Activated B cell treated with CpG ODN at 0.5 μM for 24 hours (primary cell): Measurements from ENCODE around the gene CD4. TPM values are rescaled to one million over a fixed set of nuclear protein-coding genes. Genes with fewer than 3 reads are reported as not detected.

Experiments
- ATAC-seq: fragments of 200-7000 bp; cut with Tn5 transposase; one replicate; pipeline ENCODE4 v1.10.0; 2021; ENCODE audit warnings: low read depth, mild to moderate bottlenecking, moderate library complexity
- CTCF ChIA-PET: fragments of 350-600 bp; sonication (Branson Sonifier 250); formaldehyde crosslinking; loops from one replicate; lab custom pipeline; 2021; ENCODE audit warnings: antibody characterized with exemption; lab: Charles Lee
- POLR2A ChIA-PET: fragments of 350-600 bp; sonication (Branson Sonifier 250); formaldehyde crosslinking; loops from one replicate; lab custom pipeline; 2021; ENCODE audit warnings: antibody characterized with exemption; lab: Charles Lee
- DNase-seq: peaks from one replicate; pipeline ENCODE4 v3.0.0; 2022
- H3K27ac Mint-ChIP-seq: one replicate; pipeline ENCODE4 v1.8.0; 2020; ENCODE audit warnings: mixed read lengths
- H3K27me3 Mint-ChIP-seq: one replicate; pipeline ENCODE4 v1.8.0; 2021; ENCODE audit warnings: mixed read lengths
- H3K36me3 Mint-ChIP-seq: one replicate; pipeline ENCODE4 v1.8.0; 2021; ENCODE audit warnings: low read depth, mixed read lengths
- H3K4me1 Mint-ChIP-seq: one replicate; pipeline ENCODE4 v1.8.0; 2021; ENCODE audit warnings: mixed read lengths
- H3K4me3 Mint-ChIP-seq: one replicate; pipeline ENCODE4 v1.8.0; 2020; ENCODE audit warnings: mild to moderate bottlenecking, mixed read lengths
- H3K9me3 Mint-ChIP-seq: one replicate; pipeline ENCODE4 v1.8.0; 2020; ENCODE audit warnings: mixed read lengths
- CTCF ChIP-seq: fragments of 200-600 bp; IDR thresholded peaks from one replicate; pipeline ENCODE4 v1.8.0; 2022; ENCODE audit warnings: antibody characterized with exemption, mild to moderate bottlenecking
- intact Hi-C: fragments of 100-400 bp; cut with micrococcal nuclease; formaldehyde crosslinking; loops from one replicate; pipeline ENCODE4 v1.15.1; 2024
- total RNA-seq: library from RNA; stranded (reverse); gene quantifications from 2 replicates; pipeline ENCODE4 v1.2.3, GENCODE V29; 2022

CD4 gene
- total RNA-seq, 1 donor from 2014 or later, result 0.22 TPM

DNA sequence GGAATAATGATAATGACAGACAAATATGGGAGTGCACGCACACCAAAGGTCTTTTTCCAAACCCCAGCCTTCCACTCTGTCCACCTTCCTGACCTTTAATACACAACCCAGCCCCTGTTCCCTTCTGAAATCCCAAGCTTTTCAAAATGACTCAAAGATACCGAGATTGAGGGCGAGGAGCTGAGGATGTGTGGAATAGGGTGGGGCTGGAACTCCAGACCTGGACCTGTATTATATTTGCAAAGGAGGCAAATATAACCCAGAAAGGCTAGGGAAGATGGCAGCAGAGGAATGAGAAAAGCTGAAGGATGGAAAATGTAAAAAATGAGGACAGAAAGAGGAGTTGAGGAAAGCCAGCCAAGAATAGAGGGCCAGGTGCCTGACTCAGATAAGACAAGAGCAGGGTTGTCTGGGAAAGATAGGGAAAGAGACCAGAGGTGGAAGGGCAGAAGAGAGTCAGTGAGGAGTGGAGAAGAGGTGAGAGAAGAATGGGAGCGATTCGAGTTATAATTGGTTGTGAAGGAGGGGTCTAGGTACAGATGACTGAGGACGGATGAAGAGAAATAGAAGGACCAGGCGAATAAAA, 24.2 kb upstream of the CD4 start:
- POLR2A ChIA-PET, result interaction anchor here (1.2 to 2.9 kb wide), 3 partner anchors 12 to 146 kb away, joined by 3 to 26 read pairs (median 4); partner anchors contain the start of genes COPS7A and MLF2

GRCh38 chr12:6765634-6766581, 23.4 kb upstream of the CD4 start, which contains the start of gene PTMS:
Gene PTMS (plus strand): TSS chr12:6766363. CDS start chr12:6766706, 343 bp downstream.
- DNase-seq (peak; percentile 34), ATAC-seq (peak; percentile 13)
- ChIA-PET POLR2A (interaction anchor here (0.9 to 2.9 kb wide), 7 partner anchors 13 to 147 kb away, joined by 3 to 26 read pairs (median 4); partner anchors contain the start of genes CDCA3, COPS7A, MLF2 and ZNF384), CTCF (interaction anchor here (0.8 to 3.2 kb wide), 19 partner anchors 8 to 212 kb away, joined by 3 to 64 read pairs (median 4); partner anchors contain the start of genes COPS7A, MLF2 and ZNF384)
- peaks cover 29% of the 10 kb centered on the region for H3K4me1 Mint-ChIP-seq
- H3K4me3 Mint-ChIP-seq, result peak within 1 kb of the TSS; percentile 88
- H3K27ac Mint-ChIP-seq, result no peak within 1 kb of the TSS
- peaks cover 43% of the 10 kb centered on the region for H3K27me3 Mint-ChIP-seq
- H3K9me3 Mint-ChIP-seq, result no peaks in the 10 kb centered on the region
- H3K36me3 Mint-ChIP-seq, result no peaks in the 10 kb centered on the region
- TF ChIP-seq CTCF, result no peak
- intact Hi-C loops, result loop anchor here (1.0 kb wide), 3 partner anchors 13 to 85 kb away; partner anchors contain the start of gene CDCA3

More for the DNA sequence above, 24.2 kb upstream of the CD4 start:
- no peak for DNase-seq
- TF ChIP-seq CTCF, result no peak
- H3K9me3 Mint-ChIP-seq, result no peaks in the 10 kb centered on the region
- no peaks in the 10 kb centered on the region for H3K36me3 Mint-ChIP-seq
- intact Hi-C loops, result no loop called here
- no peak overlapping the region for H3K27ac Mint-ChIP-seq
- no peak for ATAC-seq
- CTCF ChIA-PET, result interaction anchor here (0.8 to 3.2 kb wide), 3 partner anchors 12 to 16 kb away, joined by 3 to 64 read pairs (median 10); partner anchors contain the start of gene MLF2
- peak overlapping the region; percentile 74 for H3K4me3 Mint-ChIP-seq
- peaks cover 29% of the 10 kb centered on the region for H3K4me1 Mint-ChIP-seq
- H3K27me3 Mint-ChIP-seq, result peaks cover 39% of the 10 kb centered on the region

DNA sequence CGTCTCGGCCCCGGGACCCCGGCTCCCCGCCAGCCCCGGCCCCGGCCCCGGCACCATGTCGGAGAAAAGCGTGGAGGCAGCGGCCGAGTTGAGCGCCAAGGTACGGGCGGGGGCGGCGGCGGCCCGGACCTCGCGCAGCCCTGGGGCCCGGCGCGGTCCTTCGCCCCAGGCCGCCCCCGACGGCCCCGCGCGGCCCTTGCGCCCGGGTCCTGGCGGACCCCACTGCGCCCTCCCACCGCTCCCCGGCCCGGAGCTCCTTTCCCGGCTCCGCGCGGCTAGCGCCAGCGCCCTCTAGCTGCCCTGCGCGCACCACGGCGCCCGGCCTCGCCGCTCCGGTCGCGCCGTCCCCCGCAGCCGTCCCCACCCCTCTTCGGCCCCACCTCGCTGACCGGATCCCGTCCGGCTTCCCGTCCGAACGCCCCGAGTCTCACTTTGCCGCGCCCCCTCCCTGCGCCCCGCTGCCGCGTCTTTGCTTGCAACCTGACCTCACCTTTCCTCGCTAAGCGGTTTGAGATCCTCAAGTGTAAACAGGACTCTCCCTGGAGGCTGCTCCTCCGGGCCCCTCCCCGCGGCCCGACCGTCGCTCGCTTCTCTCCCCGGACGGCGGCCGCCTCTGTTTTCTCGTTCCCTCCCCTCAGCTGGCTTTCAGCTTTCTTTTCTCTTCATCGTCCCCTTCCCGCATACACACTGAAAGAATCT, 22.5 kb upstream of the CD4 start:
- H3K9me3 Mint-ChIP-seq, result no peaks in the 10 kb centered on the region
- no peaks in the 10 kb centered on the region for H3K36me3 Mint-ChIP-seq
- ATAC-seq (peak; percentile 72), DNase-seq (peak; percentile 67)
- peak overlapping the region; percentile 88 for H3K4me3 Mint-ChIP-seq
- H3K27ac Mint-ChIP-seq, result no peak overlapping the region
- intact Hi-C loops, result loop anchor here (1.0 kb wide), 4 partner anchors 13 to 149 kb away; partner anchors contain the start of gene CDCA3
- peaks cover 29% of the 10 kb centered on the region for H3K4me1 Mint-ChIP-seq
- POLR2A ChIA-PET, result interaction anchor here (0.6 to 2.9 kb wide), 11 partner anchors 12 to 148 kb away, joined by 3 to 26 read pairs (median 4); partner anchors contain the start of genes CDCA3, COPS7A, MLF2 and ZNF384
- CTCF ChIA-PET, result interaction anchor here (0.8 to 3.2 kb wide), 19 partner anchors 9 to 213 kb away, joined by 3 to 64 read pairs (median 4); partner anchors contain the start of genes COPS7A, MLF2 and ZNF384
- no peak for TF ChIP-seq CTCF
- peaks cover 49% of the 10 kb centered on the region for H3K27me3 Mint-ChIP-seq

- no peaks in the 10 kb centered on the region for H3K36me3 Mint-ChIP-seq
- no peak overlapping the region for H3K27ac Mint-ChIP-seq
- H3K4me1 Mint-ChIP-seq, result peaks cover 33% of the 10 kb centered on the region
- intact Hi-C loops, result loop anchor here (1.0 kb wide), 1 partner anchor 150 kb away; no protein-coding TSS in a partner anchor
- CTCF ChIA-PET, result interaction anchor here (0.8 to 3.2 kb wide), 17 partner anchors 9 to 213 kb away, joined by 3 to 64 read pairs (median 4); partner anchors contain the start of genes COPS7A, MLF2 and ZNF384
- no peaks in the 10 kb centered on the region for H3K9me3 Mint-ChIP-seq
- H3K4me3 Mint-ChIP-seq, result peak overlapping the region; percentile 88
- ATAC-seq (no peak), DNase-seq (no peak)
- POLR2A ChIA-PET, result interaction anchor here (0.6 to 2.9 kb wide), 10 partner anchors 11 to 111 kb away, joined by 3 to 26 read pairs (median 4); partner anchors contain the start of genes CDCA3, COPS7A, MLF2 and ZNF384
- TF ChIP-seq CTCF, result no peak
- H3K27me3 Mint-ChIP-seq, result peaks cover 53% of the 10 kb centered on the region
Measured at GRCh38 chr12:6767353-6768319, 21.7 kb upstream of the CD4 start.
